A673 (cell line): ENCODE results near the gene CCDC183.

Experiments
- CTCF ChIP-seq: fragments of 300-800, 200-600 bp; sonication (generic); conservative IDR thresholded peaks from 2 replicates; pipeline ENCODE4 v1.5.1; 2017; ENCODE audit warnings: low read depth, mild to moderate bottlenecking, antibody characterized with exemption, low read length, moderate library complexity, mixed read lengths
- EZH2 ChIP-seq: fragments of 200-600 bp; sonication (generic); IDR thresholded peaks from 2 replicates; pipeline ENCODE4 v1.6.1; 2017; ENCODE audit warnings: borderline replicate concordance, low read depth, mild to moderate bottlenecking, mixed read lengths, antibody characterized with exemption, low read length; ENCODE audit not compliant: poor library complexity, severe bottlenecking

- no peak for TF ChIP-seq EZH2
- peak; percentile 56 for TF ChIP-seq CTCF
Observed at GRCh38 chr9:136784249-136784996, 11.7 kb upstream of the CCDC183 start.
